GM18498 (cell line): Measurements from ENCODE around the gene PDE6H.
A peak's percentile ranks its signal among the peaks of the same experiment; 100 is the strongest.

ENCODE experiments used
- ATAC-seq: cut with Tn5 transposase; IDR thresholded peaks from one replicate; pipeline ENCODE4 v1.9.1; 2021; ENCODE audit warnings: mild to moderate bottlenecking, moderate library complexity; ENCODE audit not compliant: unreplicated experiment

The PDE6H gene

GRCh38 chr12:14999021-14999694 is 26.3 kb downstream of the PDE6H start:
- ATAC-seq = no peak

- ATAC-seq = no peak
Observed at GRCh38 chr12:14999695-15000365, 27.0 kb downstream of the PDE6H start.

- ATAC-seq = no peak
Observed at GRCh38 chr12:15000575-15000974, 27.7 kb downstream of the PDE6H start.

- no peak for ATAC-seq
Observed at GRCh38 chr12:15001733-15002382, 29.0 kb downstream of the PDE6H start.

GRCh38 chr12:15004421-15004820 is 31.6 kb downstream of the PDE6H start:
- no peak for ATAC-seq

- no peak for ATAC-seq
Observed at GRCh38 chr12:15005064-15005463, 32.2 kb downstream of the PDE6H start.

- ATAC-seq = no peak
Observed at GRCh38 chr12:15007551-15007950, 34.7 kb downstream of the PDE6H start.

- peak; percentile 43 for ATAC-seq
Observed at GRCh38 chr12:15011162-15011561, 38.3 kb downstream of the PDE6H start.

GRCh38 chr12:15013634-15014179 is 40.9 kb downstream of the PDE6H start:
- ATAC-seq = peak; percentile 43

- no peak for ATAC-seq
Observed at GRCh38 chr12:15014708-15015107, 41.9 kb downstream of the PDE6H start.

- ATAC-seq = no peak
Observed at GRCh38 chr12:15015121-15015520, 42.3 kb downstream of the PDE6H start.

- ATAC-seq = no peak
Observed at GRCh38 chr12:15020156-15020555, 47.3 kb downstream of the PDE6H start.
